Measurements from ENCODE around the gene SEC16A.

Gene SEC16A

DNA sequence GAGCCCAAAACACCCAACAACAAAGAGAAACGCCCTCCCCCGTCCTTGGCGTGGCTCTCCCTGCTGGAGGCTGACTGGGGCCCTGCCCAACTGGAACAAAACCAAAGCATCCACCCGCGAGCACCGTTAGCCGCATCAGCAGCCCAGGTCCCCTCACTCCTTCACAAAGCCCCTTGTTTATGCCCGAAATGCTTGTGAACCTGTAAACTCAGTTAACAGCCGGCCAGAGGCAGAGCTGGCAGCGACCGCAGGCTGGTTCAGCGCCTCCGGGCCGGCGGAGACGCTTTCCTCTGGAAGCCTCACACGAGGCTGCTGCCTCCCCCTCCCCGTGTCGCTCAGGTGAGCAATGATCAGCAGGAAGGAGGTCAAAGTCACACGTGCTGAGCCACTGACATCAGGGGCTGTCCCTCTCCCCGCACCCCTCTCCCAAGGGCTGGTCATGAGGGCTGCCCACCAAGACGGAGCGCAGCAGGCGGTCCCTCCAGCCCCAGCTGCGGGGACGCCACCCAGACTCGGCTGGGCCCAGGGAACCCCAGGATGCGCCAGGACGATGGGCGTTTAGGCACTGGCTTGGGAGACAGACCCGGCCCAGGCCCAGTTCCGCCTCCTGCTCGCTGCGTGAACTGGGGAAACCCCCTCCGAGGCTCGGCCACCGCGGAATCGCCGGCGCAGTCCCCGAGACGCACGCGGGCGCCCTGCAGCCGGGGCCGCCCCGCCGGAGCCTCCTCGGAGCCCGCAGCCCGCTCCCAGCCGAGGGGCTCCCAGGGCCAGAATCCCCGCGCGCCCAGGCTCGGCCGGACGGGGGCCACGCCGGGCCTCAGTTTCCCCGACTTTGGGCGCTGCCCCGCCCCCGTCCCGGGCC lies 83.4 kb downstream of the SEC16A start:
- H3K36me3 Mint-ChIP-seq (ENCODE audit: low read depth): peaks cover 81% of the 10 kb centered on the region

DNA sequence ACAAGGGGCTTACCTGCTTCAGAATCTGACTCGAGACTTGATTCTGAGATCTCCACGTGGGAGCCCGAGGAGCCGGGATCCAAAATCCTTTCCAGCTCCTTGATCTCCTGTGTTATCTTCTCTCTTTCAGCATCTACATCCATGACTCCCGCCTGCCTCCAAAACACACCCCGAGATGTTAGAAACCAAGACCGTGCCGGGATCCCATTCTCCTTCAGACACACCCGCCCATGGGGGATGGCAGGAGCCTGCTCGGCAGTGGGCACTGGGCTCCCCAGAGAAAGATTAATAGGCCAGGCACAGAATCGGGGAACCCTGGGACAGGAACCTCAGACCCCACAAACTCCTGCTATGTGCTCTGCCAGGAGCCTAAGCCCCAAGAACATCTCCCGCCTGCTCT lies 84.6 kb downstream of the SEC16A start:
- H3K9me3 Mint-ChIP-seq: no peaks in the 10 kb centered on the region
- peak overlapping the region; percentile 91 for H3K27ac Mint-ChIP-seq
- peaks cover 81% of the 10 kb centered on the region for H3K36me3 Mint-ChIP-seq (ENCODE audit: low read depth)
- H3K4me1 Mint-ChIP-seq (ENCODE audit: low read depth): peaks cover 41% of the 10 kb centered on the region
- H3K27me3 Mint-ChIP-seq: no peaks in the 10 kb centered on the region
- no peak for DNase-seq
- H3K4me3 Mint-ChIP-seq: peak overlapping the region; percentile 94

More for the DNA sequence above, 83.4 kb downstream of the SEC16A start:
- Mint-ChIP-seq H3K4me1 (ENCODE audit: low read depth) (peaks cover 53% of the 10 kb centered on the region), H3K27me3 (no peaks in the 10 kb centered on the region), H3K9me3 (no peaks in the 10 kb centered on the region), H3K4me3 (peak overlapping the region; percentile 94), H3K27ac (peak overlapping the region; percentile 91)
- peak; percentile 68 for DNase-seq

DNA sequence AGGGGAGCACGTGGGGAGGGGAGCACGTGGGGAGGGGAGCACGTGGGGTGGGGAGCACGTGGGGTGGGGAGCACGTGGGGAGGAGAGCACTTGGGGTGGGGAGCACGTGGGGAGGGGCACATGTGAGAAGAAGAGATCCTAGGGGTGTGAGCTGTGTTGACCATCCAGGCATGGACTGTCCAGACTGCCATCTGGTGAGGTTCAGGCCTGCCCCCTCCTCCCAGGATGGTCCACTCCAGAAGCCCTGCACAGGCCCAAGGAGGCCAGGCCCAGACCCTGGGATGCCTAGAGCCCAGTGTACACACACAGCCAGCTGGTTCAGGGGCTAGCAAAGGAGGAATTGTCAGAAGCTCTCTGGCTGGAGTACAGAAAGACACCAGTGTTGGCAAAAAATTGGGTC lies 85.2 kb downstream of the SEC16A start:
- peaks cover 39% of the 10 kb centered on the region for H3K4me1 Mint-ChIP-seq (ENCODE audit: low read depth)
- no peaks in the 10 kb centered on the region for H3K9me3 Mint-ChIP-seq
- H3K36me3 Mint-ChIP-seq (ENCODE audit: low read depth): peaks cover 85% of the 10 kb centered on the region
- no peak overlapping the region for H3K27ac Mint-ChIP-seq
- H3K4me3 Mint-ChIP-seq: no peak overlapping the region
- H3K27me3 Mint-ChIP-seq: no peaks in the 10 kb centered on the region
- no peak for DNase-seq

DNA sequence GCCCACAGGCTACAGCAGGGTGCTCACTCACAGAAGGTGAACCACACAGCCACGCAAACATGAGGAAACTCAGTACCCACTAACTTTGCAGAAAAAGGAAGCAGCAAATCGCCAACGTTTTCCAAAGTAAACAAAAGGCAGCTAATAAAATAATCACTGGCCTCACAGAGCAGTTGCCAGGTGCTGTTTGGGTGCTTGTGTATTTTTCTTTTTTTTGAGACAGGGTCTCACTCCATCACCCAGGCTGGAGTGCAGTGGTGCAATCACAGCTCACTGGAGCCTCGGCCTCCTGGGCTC lies 86.7 kb downstream of the SEC16A start:
- H3K27ac Mint-ChIP-seq: no peak overlapping the region
- H3K4me3 Mint-ChIP-seq: no peak overlapping the region
- H3K36me3 Mint-ChIP-seq (ENCODE audit: low read depth): peaks cover 85% of the 10 kb centered on the region
- no peak for DNase-seq
- no peaks in the 10 kb centered on the region for H3K27me3 Mint-ChIP-seq
- peaks cover 28% of the 10 kb centered on the region for H3K4me1 Mint-ChIP-seq (ENCODE audit: low read depth)
- no peaks in the 10 kb centered on the region for H3K9me3 Mint-ChIP-seq

DNA sequence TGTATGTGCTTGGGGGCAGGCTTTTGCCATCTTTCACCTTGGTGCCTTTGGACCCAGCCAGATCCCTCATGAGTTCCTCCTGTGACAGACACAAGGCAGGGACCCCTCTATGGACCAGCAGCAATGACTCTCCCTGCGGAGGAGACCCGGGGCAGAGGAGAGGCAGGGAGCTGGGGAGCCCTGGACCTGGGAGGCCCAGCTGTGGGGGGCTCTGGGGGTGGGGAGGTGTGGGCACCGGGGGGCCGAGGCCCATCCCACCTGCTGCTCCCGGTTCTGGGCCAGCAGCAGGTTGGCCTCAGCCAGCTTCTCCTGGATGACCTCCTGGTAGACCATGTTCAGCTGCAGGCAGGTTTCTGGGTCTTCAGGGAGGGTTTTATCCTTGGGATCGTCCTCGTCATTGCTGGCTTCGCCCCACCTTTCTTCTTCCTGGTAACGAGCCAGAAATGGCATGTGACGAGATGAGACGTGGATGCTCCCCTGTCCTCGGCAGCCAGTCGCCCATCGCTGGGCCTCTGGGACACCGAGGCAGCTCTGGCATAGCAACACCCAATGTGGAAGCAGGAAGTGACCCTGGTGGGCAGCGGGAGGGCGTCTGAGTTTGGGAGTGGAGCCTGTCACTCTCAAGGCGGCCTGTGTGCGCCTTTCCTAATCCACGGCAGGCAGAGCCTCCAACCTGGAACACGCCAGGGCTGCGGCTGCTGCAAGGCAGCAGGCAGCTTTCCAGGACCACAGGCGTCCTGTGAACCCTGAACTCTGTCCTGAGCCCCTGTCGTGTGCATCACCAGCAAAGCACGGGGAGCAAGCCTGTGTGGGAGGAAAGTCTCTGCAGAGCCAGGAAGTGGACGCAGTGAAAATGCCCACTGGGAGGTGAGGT lies 87.3 kb downstream of the SEC16A start:
- DNase-seq: no peak
- Mint-ChIP-seq H3K36me3 (ENCODE audit: low read depth) (peaks cover 85% of the 10 kb centered on the region), H3K4me3 (no peak overlapping the region), H3K27me3 (no peaks in the 10 kb centered on the region), H3K9me3 (no peaks in the 10 kb centered on the region), H3K4me1 (ENCODE audit: low read depth) (peaks cover 23% of the 10 kb centered on the region), H3K27ac (no peak overlapping the region)

DNA sequence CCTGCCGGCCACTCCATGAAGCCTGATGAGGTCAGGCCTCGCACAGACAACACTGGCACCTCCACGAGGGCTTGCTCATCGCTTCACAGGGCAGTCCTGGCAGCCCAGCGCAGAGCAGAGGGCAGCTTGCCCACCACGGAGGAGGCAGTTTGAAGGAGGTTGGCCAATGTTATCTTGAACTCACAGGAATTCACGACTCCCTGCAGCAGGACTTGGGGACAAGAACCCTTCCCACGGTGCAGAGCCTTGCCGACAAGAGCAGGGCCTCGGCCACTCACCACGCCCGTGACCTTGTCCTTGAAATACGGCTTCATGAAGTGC lies 87.9 kb downstream of the SEC16A start:
- no peak overlapping the region for H3K4me3 Mint-ChIP-seq
- H3K9me3 Mint-ChIP-seq: no peaks in the 10 kb centered on the region
- H3K27ac Mint-ChIP-seq: no peak overlapping the region
- no peaks in the 10 kb centered on the region for H3K27me3 Mint-ChIP-seq
- H3K36me3 Mint-ChIP-seq (ENCODE audit: low read depth): peaks cover 88% of the 10 kb centered on the region
- DNase-seq: no peak
- H3K4me1 Mint-ChIP-seq (ENCODE audit: low read depth): peaks cover 18% of the 10 kb centered on the region

DNA sequence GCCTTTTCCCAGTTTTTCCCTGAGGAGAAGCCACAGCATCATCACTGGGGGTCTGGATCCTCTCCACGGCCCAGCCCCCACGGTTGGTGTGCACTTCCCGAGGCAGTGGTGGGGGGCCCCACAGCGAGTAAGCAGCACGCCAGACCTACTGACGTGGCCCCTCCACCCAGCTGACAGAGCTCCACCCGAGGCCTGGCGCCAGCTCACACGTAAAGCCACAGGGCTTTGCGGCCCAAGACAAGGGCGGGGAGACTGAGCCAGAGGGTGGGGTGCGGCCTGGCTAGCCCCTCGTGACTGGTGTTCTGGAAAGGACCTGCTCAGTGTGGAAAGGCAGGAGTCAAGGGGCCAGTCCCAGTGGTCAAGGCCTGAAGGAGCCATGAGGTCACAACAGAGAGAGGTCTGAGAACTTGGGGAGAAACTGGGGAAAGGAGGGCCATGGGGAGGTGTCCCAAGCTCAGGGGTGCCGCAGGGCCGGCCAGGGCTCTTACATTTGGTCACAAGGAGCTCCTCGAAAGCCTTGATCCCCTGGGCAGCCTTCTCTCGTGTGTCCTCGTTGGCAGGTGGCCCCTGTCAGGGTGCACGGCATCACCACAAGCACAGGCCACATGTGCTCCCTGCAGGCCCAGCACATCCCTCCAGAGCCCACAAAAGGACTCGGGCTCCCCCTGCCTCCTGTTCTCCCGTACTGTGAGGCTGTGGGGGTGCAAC lies 88.4 kb downstream of the SEC16A start:
- Mint-ChIP-seq H3K27ac (no peak overlapping the region), H3K27me3 (no peaks in the 10 kb centered on the region), H3K9me3 (no peaks in the 10 kb centered on the region), H3K4me3 (no peak overlapping the region), H3K36me3 (ENCODE audit: low read depth) (peaks cover 93% of the 10 kb centered on the region), H3K4me1 (ENCODE audit: low read depth) (peaks cover 18% of the 10 kb centered on the region)
- no peak for DNase-seq

DNA sequence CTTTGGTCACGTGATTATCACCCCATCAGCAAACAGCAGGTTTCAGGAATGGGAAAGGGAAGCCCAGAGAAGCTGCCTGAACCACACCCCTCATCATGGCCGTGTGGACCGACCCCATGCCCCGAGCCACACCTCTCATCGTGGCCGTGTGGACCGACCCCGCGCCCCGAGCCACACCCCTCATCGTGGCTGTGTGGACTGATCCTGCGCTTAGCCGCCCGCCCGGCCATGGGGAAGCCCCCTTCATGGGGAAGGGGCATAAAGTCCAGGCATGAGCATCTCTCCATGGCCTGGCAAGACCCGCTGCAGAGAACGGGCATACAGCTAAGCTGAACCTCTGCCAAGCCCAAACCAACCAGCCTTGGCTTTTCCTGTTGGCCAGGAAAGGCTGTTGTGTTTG lies 89.3 kb downstream of the SEC16A start:
- H3K4me3 Mint-ChIP-seq: no peak overlapping the region
- DNase-seq: no peak
- no peaks in the 10 kb centered on the region for H3K27me3 Mint-ChIP-seq
- peaks cover 93% of the 10 kb centered on the region for H3K36me3 Mint-ChIP-seq (ENCODE audit: low read depth)
- H3K4me1 Mint-ChIP-seq (ENCODE audit: low read depth): peaks cover 10% of the 10 kb centered on the region
- H3K9me3 Mint-ChIP-seq: no peaks in the 10 kb centered on the region
- H3K27ac Mint-ChIP-seq: no peak overlapping the region

DNA sequence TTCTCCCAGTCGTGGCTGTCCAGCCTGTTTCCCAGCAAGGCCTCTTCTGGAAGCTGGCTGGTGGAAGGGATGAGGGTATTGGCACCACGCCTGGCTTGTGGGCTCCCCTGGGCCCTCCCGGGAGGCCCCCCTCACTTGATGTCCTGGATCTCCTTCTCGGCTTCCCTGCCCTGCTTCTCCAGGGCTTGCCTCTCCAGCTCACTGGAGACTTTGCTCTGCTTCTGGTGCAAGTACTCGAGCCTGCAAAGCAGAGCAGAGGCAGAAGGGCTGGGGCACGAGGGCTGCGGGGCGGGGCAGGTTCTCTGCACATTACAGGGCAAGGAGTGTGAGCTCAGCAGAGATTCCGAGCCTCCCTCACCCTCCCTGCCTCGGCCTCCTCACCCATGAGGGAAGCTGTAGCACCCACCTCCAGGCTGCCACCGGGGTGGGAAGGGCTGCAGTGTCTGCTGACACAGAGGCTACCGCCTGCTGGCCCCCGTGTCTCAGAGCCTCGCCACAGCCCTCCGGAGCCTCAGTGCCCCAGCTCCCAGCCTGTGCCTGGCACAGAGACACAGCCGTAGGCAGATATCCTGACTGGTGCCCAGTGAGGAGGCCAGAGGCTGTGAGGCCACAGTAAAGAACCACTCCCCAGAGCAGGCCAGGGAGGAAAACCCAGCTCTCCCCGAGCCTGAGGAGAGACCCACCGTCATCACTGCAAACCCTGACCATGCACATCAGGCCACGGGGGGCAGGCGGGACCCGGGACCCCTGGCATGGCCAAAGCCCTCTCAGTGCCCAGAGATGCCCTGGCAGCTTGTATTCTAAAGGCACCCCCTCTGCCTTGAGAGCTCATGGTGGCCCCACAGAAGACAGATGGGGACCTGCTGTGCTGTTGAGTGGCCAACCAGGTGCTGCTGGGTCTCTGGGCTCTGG lies 90.0 kb downstream of the SEC16A start:
- H3K9me3 Mint-ChIP-seq: no peaks in the 10 kb centered on the region
- H3K27me3 Mint-ChIP-seq: no peaks in the 10 kb centered on the region
- H3K36me3 Mint-ChIP-seq (ENCODE audit: low read depth): peaks cover 93% of the 10 kb centered on the region
- H3K4me1 Mint-ChIP-seq (ENCODE audit: low read depth): peaks cover 4% of the 10 kb centered on the region
- no peak overlapping the region for H3K27ac Mint-ChIP-seq
- DNase-seq: no peak
- no peak overlapping the region for H3K4me3 Mint-ChIP-seq

DNA sequence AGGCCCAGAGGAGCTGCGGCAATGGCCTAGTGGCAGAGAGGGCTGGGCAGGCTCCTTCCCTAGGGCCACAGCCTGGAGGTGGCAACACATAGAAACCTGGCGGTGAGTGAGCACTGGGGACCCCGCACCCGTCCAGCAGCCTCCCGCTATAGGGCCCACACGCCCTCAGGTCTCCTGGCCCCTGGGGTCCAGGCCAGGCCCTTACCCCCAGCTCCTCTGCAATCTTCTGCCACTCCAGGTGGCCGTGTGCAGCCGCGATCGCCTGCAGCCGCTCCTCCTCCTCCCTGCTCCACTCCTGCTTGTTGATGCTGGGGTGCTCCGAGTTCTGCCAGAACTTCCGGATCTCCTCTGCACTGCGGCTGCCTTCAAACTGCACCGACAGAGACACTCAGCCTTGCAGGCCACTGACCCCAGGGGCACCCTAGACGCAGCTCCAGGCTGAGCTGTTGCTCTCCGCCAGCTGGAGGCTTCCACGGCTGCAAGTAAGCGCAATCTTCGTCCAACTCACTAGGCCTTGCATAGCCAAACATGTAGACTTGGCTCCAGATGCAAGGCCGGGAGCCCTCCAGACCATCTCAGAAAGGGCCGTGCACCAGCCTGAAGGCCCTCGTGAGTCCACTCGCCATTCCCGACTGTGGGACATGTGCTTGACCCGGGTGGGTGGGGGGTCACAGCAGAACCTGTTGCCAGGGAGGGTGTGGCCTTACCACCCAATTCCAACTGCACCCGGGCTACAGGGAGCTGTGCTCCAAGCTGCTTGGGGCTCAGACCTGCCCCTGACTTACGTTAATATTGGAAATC lies 90.9 kb downstream of the SEC16A start:
- Mint-ChIP-seq H3K36me3 (ENCODE audit: low read depth) (peaks cover 95% of the 10 kb centered on the region), H3K4me1 (ENCODE audit: low read depth) (peaks cover 5% of the 10 kb centered on the region), H3K27ac (no peak overlapping the region), H3K27me3 (no peaks in the 10 kb centered on the region), H3K4me3 (no peak overlapping the region), H3K9me3 (no peaks in the 10 kb centered on the region)
- DNase-seq: no peak
